CD4-positive, alpha-beta T cell treated with Interleukin-12 subunit alpha and Interleukin-12 subunit beta, for 1 hour (primary cell): ENCODE measurements around the gene NAT10.

ENCODE experiments used
- DNase-seq: peaks from one replicate; pipeline ENCODE4 v3.0.0-alpha.2; 2020

NAT10 gene

DNA sequence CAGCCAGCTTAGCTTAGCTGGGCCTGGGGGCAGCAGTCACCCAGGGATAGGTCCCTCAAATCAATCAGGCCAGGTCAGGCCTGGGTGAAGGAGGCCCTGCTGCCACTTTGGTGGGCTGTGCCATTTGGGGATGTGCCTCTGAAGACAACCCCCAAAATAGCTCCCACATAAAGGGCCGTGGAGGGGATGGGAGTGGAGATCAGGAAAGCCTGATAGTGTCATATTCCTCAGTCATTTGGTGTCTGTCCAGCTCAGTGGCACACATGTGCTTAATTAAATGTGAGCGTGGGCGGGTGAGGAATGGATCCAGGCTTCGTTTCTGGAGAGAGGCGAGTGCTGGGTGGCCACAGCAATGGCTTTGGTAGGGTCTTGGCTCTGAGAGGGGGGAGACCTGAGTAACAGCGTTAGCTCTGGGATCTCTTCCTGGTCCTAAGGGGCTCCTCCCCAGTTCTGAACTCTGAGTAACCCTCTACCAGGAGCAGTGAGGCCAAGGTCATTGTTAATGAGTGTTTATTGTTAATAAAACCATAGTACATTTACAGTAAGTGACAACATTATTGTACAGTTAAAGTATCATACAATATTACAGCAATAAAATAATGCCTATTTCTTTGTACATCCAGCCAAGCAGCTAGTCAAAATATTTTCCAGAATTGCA lies 45.2 kb downstream of the NAT10 start:
- no peak for DNase-seq

DNA sequence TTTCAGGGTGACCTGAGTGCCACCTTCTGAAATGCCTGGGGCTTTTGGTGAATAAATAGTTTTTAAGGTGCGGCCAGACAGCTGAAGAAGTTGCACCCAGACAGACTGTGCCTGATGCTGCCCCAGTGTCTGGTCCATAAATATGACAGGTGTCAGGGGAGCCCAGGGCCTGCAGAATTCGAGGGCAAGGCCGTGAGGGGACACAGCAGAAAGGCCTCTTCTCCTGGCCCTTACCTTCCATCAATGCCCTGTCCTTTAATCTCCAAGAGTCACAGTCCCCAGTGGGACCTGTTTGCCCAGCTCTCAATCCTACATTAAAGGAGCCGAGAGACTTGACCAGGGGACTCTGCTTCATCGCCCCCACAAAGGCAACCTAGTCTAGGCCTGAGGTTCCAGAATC lies 45.7 kb downstream of the NAT10 start:
- DNase-seq, result no peak

DNA sequence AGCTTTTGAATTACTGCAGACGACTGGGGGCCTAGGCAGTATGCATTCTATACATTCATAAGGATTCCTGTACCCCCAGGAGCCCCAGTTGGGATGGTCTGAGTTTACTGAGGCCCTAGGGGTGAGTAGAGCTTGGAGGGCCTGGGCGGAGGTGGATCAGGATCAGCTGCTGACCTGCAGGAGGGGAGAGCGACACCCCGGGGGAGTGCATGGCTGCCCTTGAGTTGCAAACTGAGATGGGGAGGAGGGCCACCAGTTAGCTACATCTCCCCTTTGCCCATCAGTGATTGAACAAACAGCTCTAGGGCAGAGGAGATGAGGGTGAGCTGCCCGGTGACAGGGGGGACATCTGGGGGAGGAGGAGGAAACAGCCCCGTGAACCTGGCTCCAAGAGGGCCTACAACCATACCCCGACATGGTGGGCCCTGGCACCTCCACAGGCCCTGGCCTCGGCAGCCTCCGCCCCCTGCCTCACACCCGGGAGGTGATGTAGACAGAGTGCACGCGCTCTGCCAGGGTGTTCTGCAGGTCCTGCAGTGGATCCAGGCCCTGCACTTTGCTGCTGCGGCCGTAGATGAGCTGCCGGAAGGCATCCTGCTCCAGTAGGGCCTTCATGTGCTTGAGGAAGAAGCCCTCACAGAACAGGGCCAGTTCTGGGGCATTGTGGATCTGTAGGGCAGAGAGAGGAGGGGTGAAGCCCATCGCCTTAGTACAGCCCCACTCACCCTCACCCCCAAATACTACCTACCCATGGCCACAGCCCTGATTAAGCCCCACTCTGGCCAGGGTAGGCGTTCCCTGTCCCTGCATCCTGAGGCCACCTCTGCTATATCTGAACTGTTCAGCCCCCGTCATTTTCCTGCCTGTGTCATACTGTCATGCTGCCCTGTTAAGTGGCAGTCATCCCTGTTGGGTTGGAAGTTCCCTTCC lies 46.8 kb downstream of the NAT10 start:
- DNase-seq, result no peak

DNA sequence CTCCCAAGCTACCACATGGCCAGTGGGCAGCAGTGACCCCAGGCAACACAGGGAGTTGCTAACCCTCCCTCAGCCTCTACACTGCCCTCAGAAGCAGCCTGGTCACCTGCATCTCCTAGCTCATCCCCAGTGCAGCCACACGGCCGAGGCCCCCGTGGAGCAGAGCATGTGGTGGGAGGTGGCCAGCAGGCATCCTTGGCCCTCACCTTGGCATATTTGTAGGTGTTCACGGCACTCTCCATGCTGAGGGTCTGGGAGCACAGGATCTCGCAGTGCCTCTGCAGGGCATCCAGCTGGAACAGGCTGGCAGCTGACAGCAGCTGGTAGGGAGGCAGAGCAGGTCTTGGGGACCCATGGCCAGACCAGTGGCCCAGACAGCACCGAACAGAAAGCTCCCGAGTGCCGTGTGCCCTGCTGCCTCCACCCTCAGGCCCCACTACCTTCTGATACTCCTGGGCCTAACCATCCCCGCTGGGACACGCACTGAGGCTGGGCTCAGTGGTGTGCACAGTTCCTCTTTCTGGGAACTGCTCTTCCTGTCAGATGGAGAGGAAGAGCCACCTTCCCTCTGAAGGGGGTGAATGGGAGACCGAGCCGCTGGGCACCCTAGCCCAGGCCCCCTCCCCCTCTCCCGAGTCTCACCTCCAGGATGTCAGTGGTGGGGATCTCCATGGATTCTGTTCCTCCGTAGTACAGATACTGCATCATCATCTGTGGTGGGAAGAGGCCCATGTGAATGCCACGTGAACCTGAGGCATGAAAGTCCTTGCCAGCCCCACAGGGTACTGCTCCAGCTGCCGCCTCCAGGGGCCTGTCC lies 48.8 kb downstream of the NAT10 start:
- no peak for DNase-seq

DNA sequence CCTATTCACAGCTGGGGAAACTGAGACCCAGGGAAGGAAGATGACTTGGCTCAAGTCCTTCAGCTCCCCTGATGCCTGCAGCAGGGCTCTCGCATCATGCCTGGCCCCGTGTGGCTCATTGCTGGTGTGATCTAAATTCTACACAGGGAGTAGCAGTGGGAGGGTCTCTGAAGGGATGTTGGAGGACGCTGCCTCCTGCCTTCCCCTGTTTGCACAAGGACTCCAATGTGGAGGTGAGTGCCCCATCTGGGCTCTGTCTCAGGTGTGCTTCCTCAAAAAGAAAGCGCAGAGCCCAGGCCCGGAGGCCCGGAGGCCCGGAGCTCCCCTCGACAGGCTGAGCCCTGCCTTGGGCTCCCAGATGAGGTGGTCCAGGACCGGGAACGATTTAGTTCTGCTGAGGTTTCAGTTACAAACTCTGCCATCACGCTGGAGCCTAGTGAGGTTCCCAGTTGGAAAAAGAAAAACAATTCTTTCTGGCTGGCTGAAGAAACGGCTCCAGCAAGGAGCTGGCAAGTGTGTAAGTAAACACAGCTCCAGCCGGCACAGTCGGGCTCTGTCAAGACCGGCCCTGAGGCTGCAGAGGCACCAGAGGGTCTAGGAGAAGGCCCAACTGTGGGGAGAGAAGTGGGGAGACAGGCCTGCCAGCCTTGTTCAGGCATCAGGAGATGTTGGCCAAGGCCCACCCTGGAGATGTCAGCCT lies 49.8 kb downstream of the NAT10 start:
- DNase-seq, result no peak

DNA sequence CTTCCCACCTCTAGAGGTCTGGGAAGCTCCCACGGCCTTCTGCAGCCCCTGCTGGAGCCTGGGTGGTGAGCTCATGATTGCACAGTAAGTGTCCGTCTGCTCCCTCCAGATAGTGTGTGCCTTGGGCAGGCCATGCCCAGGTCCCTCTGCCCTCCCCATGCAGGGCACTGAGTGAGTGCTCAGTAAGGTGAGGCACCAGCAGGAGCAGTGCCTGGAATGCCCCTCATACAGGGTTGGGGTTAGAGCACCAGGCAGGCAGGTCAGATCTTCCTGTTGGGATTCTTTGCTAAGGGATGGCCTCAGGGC lies 50.3 kb downstream of the NAT10 start:
- DNase-seq, result no peak

DNA sequence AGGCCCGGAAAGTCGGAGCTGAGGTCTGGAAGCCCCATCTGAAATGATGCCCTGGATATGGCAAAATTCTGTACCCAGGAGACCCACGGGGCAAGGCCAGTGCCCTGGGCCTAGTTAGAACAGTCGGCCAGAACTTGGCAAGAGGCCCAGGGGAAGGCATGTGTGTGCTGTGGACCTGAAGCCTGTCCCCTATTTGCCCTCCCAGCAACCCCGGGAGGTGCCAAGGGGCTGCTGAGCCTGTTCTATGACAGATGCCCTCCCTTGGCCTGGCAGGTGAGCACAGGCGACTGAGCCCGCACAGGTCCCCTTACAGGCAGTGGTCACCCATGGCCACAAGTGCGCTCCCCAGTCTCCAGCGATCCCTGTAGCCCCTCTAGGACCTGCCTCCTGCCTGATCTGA lies 51.7 kb downstream of the NAT10 start:
- no peak for DNase-seq

DNA sequence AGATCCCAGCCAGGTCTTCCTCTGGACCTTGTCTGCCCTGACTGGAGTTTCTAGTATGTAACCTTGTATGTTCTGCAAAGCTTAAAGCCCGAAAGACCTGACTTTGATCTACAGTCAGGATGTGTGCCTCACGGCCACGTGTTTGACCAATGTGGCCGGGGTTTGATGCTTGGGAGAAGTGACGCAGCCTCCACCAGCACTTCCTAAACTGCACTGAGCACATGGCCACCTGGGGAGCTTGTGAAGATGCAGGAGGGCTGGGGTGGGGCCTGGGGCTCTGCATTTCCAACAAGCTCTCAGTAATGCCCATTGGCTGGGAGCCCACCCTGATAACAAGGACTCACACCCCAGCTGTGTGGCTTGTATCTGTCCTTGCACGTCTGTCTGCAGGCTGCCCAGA lies 53.2 kb downstream of the NAT10 start:
- no peak for DNase-seq

DNA sequence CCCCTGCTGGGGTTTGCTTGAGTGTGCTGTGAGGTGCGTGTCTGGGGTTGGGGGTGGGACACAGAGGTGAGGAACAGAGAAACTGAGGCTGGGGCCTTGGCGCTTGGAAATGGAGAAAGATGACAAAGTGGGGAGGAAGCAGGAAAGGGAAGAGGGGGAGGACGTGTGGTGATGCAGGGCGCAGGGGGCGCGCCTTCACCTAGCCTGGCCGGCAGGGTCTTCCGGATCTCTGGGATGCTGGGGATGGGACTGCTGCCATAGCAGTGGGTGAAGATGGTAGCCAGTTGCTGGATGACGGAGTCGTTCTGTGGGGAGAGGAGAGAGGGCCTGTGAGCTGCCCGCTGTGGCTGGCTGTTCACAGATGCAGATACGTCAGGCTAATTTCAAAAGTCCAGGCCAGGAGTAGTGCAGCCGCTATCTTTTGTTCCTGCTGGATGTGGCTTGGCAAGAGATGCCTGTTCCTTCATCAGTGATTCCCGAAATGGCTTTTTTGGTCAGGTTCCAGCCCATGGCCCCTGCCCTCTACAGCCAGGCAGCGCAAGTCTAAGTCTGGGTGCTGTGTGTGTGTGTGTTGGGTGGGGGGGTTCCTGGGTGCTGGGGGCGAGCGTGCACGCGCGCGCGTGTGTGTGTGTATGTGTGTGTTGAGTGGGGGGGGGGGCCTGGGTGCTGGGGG lies 54.8 kb downstream of the NAT10 start:
- DNase-seq, result no peak

DNA sequence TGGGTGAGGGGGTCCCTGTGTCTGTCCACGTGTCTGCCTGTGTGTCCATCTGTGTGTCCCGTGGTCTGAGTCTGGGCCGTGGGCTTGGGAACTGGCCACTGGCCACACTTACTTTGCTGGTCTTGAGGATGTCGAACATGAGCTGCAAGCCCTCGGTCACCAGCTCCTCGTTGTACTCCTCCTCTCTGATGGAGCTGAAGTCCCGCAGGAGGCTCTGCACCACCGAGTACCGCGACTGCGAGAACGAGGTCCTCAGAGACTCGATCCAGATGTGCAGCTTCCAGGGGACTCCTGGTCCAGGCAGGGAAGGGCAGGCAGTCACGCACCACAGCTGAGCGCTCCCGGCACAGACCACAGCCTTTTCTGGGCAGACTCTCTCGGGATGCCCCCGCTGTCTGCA lies 55.4 kb downstream of the NAT10 start:
- DNase-seq, result no peak

DNA sequence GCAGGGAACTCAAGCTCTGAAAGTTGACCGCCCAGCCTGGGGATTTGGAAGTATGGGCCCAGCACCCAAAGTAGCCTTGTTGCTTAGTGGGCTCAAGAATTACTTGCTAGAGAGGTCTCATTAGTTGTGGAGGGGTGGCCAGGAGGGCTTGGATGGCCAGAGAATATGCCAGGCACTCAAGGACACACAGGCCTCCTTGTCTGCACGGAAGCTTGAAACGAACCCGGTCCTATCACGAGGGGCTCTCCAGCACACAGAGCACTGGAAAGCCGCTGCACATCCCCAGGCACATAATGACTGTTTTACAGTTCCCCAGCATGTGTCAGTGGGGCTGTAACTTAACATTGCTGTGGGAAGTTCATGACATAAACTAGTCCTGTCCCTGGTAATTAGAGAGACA lies 55.9 kb downstream of the NAT10 start:
- no peak for DNase-seq

DNA sequence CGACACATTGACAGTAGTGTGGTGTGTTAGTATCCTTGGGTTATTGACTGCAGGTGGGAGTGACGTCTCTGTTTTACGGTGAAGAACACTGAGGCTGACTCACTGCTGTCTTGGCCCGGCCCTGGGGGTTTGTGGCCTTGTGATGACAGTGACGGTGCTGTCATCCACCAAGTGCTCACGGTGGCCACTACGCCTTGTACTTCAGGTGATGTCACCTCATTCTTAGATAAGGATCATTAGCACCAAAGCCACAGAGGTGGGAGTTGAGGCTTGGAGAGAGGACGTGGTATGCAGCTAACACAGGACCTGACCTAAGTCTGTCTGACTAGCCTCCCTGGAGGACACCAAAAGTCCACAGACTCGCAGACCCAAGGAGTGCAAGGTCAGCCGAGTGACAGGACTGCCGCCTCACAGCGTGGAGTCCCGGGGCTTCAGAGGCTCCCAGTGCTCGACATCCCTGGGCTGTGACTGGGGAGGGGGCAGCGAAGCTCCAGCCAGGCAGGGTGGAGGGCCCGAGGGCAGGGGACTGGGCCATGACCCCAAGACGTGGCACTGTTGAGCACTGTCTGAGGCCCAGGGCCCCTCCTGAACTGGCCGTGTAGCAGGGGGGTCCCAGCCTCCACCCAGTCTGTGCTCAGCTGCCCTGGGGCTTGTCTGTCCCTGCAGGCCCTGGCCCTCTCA lies 56.5 kb downstream of the NAT10 start:
- no peak for DNase-seq

DNA sequence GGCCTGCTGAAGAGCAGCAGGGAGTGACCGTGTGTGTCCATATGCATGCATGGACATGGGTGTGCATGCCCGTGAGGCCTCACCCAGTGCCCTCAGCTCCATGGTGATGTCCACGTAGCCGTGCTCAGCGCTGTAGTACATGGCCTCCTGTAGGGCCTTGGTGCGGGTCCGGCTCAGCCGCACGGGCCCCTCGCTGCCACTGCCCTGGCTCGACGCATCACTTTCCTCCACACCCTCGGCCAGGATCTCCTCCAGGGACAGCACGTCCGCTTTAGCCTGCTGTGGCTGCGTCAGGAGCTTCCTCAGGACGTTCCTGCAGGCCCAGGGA lies 57.0 kb downstream of the NAT10 start:
- DNase-seq, result no peak

DNA sequence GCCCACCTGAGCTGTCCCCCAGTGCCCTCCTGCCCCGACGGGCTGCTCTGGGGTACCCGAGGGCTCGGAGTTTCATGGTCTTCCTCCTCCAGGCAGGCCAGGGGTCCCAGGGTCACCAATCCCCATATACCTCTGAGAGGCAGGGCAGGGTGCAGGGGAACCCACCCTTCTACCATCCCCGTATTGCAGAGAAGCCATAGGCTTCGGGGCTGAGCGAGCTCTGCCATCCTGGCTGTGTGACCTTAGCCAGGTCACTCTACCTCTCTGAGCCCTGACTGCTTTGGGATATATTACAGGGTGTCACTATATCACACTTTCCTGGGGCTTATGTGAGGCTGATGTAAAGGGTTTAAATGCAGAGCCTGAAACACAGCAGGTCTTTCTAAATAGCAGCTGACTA lies 57.4 kb downstream of the NAT10 start:
- no peak for DNase-seq

DNA sequence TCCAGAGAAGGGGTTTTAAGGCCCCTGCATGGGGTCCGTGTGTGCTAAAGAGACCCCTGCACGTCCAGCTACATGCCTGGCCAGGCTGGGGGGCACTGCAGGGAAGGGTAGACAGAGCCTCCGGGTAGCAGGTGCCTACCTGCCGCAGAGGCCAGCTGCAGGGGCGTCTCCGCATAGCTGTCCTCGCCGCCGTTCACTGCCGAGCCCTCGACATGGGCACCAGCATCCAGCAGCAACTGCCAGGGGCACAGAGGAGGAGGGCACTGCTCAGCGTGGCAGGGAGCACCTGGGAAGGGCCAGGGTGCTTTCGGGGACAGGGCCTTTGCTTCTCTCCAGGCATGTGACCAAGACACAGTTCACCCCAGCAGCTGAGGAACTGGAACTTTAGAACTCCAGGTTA lies 59.7 kb downstream of the NAT10 start:
- no peak for DNase-seq

DNA sequence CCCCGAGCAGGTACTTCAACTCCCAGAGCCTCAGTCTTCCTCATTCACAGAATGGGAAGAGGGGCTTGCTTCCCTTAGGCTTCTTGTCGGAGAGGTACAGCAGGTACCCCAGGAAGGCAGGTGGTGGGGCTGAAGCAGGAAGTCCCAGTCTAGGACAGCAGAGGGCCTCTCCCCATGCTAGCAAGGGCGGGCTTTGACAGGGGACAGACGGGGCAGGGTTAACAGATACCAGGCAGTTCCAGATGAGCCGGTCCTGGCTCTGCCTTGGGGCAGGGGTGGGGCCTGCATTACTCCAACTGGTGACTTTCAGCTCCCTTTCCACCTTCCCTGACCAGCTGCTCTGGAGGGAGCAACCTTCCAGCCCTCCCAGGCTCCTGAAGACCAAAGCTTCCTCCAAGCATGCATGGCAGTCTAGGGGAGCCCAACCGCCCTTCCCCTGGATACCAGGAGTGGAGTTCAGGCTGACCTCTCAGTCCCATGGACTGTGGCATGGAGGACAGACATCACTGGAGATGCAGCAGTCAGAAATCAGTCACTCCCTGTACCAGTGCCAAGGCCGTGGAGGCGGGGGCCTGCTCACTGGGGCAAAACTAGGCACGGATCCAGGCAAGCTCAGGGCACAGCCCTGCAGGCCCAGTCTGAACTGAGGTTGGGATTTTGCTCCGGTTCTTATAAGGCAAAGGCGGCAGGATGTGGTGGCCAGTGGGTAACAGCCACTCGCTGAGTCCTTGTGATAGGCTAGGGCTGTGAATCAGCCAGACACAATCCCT lies 60.5 kb downstream of the NAT10 start:
- DNase-seq, result no peak

DNA sequence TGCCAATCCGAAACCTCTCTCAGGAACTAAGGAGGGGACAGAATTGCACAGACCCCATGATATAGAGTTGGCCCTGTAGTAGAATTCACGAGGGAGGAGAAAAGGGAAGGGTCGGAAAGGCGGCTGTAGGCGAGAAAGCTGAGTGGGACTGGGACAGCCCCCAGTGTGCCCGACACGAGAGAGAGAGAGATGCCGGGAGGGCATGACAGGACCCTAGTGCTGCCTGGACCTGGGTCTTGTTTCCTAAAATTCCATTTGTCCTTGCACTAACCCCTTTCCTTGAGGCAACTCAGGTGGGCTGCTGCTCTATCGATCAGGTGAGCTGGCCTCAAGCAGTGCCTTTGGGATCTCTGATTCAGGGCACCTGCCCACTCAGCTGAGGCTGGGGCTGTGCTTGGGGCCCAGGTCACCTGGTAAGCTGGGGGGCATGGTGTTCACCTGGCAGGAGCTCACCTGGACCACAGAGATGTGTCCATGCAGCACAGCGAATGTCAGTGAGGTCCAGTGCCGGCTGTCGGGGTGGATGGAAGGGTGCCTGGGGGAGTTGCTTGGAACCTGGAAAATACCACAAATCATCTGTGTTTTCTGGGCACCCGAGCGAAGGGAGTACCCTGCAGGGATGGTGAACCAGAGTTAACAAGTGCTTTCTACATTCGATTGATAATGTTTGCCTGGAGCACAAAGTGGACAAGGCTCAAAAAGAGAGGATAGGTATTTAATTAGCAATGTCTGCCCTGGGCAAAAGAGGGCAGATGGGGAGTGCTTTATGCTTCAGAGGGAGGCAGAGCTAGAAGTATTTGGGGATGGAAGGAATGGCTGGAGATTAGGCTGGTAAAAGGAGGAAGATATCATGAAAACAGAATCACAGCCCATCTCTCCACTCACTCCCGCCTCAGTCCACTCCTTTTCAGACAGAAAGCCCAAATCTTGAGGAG lies 61.6 kb downstream of the NAT10 start:
- no peak for DNase-seq

DNA sequence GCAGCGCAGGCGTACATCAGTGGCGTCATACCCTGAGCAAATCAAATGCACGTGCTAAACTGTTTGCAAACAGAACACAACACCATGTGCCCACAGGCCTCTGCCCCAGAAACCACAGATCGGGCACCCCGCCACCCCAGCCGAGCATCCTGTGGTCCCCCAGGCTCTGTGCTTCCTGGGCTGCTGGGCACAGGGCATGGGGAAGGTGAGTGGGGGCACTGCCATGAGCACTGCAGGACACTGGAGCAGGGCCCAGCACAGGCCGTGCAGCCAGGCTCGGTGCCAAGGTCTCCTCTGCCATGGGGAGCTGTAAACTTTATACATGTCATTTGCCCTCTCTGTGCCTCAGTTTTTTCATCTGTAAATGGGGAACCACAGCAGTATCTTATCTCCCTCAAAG lies 62.5 kb downstream of the NAT10 start:
- DNase-seq, result no peak

DNA sequence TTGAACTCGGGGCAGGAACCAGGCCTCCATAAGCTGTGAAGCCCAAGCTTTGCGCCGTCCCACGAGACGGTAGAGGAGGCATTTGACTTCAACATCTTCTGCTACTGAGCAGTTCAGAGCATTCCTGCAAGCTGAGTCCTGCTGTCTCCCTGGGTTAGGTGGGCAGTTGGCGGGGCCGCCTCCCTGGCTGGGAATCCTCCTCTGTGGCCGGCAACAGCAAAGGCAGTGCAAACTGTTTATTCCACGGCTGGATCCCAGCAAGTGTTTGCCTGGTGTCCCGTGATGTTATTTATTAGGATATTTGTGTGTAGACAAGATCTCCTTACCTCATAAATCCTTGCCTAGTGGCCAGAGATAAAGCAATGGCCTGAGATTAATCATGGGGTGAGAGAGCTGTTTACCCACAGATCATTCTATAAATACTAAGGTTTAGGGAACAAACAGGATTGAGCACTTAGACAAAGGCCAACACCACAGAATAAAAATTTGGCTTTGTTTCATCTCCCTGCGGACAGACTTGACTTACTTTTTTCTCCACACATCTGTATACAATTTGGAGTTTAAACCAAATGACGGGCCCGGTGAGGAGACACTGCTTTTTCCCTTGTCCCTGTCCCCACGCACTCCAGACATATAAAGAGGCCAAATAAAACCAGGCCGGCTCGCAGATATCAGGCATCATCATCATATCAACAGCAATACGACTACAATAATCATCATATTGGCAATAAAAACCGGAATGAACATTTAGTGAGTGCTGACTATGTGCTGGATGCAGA lies 63.4 kb downstream of the NAT10 start:
- DNase-seq, result no peak
